OCI-LY3 (cell line): ENCODE measurements around the gene ERF.

ENCODE experiments used
- CTCF ChIP-seq: fragments of 200-600, 300-600 bp; sonication (generic); IDR thresholded peaks from 2 replicates; pipeline ENCODE4 v1.5.1; 2014; ENCODE audit warnings: antibody characterized with exemption, low read length, low read depth
- EZH2phosphoT487 ChIP-seq: fragments of 200-600 bp; shearing (Covaris generic); IDR thresholded peaks from 2 replicates; pipeline ENCODE4 v1.6.1; 2018; ENCODE audit warnings: antibody characterized with exemption, mixed run types, low read depth

- no peak for TF ChIP-seq CTCF
- no peak for TF ChIP-seq EZH2phosphoT487
Measured at GRCh38 chr19:42216653-42217519, 38.0 kb downstream of the ERF start.
